Astrocyte of the cerebellum (primary cell): ENCODE results near the gene CTBS.

ENCODE experiments used
- DNase-seq: peaks from one replicate; pipeline ENCODE4 v3.0.0-alpha.2; 2011; ENCODE audit warnings: low read depth
- H3K4me3 ChIP-seq: 2 replicates; pipeline ENCODE4 v1.5.1; 2011; ENCODE audit warnings: mild to moderate bottlenecking, low read depth, low read length, moderate library complexity
- CTCF ChIP-seq: IDR thresholded peaks from 2 replicates; pipeline ENCODE4 v1.5.1; 2012; ENCODE audit warnings: low read length, low read depth, moderate library complexity, mild to moderate bottlenecking; ENCODE audit errors: missing control alignments
- in situ Hi-C: cut with HindIII; loops from 2 replicates; pipeline ENCODE4 v1.10.0; 2017; ENCODE audit warnings: low sequenced_read_pairs

CTBS gene

DNA sequence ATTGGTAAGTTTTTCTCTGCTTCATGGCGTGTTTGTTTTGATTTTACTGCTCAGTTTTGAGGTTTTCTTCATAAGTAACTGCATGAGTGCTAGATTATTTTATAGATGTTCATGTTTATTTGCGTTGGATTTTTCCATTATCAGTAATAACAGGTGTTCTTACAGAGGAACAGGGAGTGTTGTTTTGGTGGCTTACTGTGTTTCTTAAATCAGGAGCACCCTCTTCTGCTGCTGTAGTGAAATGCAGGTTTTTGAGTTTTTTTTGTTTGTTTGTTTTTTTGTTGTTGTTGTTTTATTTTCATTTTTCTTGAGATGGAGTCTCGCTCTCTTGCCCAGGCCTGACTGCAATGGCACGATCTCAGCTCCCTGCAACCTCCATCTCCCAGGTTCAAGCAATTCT lies 32.6 kb downstream of the CTBS start:
- in situ Hi-C loops: no loop called here
- no peak overlapping the region for H3K4me3 ChIP-seq
- no peak for DNase-seq
- no peak for TF ChIP-seq CTCF

DNA sequence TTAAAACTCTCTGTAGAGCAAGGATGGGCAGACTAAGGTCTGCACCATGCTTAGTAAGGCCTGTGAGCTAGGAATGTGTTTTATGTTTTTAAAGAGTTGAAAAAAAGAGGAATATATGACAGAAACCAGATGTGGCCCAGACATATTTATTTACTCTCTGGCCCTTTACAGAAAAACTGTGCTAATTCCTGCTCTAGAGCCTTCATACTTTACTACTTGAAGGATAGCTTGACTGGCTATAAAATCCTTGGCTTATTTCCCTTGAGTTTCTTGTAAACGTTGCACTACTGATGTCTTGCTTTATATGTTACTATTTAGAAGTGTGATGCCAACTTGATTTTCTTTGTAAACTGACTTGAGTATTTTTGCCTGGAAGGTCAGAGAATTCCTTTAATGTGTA lies 33.5 kb downstream of the CTBS start:
- in situ Hi-C loops: no loop called here
- no peak for DNase-seq

GRCh38 chr1:84539972-84540371 lies 34.3 kb downstream of the CTBS start:
- TF ChIP-seq CTCF: no peak
- in situ Hi-C loops: no loop called here
- no peak for DNase-seq
- H3K4me3 ChIP-seq: no peak overlapping the region

More for the DNA sequence above, 33.5 kb downstream of the CTBS start:
- no peak for TF ChIP-seq CTCF
- H3K4me3 ChIP-seq: no peak overlapping the region

DNA sequence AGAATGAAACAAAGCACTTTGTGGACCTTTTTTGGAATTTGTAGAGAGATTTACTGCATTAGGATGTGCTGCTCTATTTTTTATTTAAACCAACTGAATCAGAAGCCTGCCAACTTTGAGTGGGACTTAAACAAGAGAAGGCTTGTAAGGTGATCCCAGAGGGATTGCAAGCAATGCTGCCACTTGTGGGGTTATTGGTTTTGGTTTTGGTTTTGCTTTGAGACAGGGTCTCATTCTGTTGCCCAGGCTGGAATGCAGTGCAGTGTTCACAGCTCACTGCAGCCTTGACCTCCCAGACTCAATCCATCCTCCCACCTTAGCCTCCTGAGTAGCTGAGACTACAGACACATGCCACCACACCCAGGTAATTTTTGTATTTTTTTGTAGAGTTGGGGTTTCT lies 35.6 kb downstream of the CTBS start:
- no peak overlapping the region for H3K4me3 ChIP-seq
- no peak for TF ChIP-seq CTCF
- no peak for DNase-seq
- in situ Hi-C loops: no loop called here

DNA sequence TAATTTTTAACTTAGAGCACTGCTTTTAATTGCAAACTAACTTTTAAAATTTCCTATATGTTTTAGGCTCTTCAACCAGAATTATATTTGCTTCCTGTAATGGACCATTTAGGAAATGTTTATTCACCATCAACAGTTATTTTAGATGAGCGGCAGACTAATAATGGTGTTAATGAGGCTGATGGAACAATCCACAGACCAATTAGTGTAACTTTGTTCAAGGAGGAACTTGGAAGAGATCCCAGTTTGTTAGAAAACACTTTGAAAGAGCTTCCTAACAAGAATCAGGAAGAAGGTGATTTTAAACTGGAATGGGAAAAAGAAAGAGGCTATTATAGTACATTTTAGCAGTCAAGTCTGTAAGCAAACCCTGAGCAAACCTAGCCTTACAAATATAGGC lies 48.5 kb downstream of the CTBS start:
- DNase-seq: no peak
- TF ChIP-seq CTCF: no peak
- in situ Hi-C loops: no loop called here
- no peak overlapping the region for H3K4me3 ChIP-seq

- TF ChIP-seq CTCF: no peak
- in situ Hi-C loops: no loop called here
- no peak for DNase-seq
- no peak overlapping the region for H3K4me3 ChIP-seq
Measured at GRCh38 chr1:84524590-84524989, 49.6 kb downstream of the CTBS start.

DNA sequence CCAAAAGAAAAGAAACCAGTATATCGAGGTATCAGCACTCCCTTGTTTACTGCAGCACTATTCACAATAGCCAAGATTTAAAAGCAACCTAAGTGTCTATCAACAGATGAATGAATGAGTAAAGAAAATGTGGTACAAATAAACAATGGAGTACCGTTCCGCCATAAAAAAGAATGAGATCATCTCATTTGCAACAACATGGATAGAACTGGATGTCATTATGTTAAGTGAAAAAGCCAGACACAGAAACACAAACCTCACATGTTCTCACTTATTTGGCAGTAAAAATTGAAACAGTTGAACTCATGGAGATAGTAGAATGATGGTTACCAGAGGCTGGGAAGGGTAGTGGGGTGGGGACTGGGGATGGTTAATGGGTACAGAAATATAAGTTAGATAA lies 63.6 kb downstream of the CTBS start:
- no peak for TF ChIP-seq CTCF
- no peak overlapping the region for H3K4me3 ChIP-seq
- in situ Hi-C loops: no loop called here
- no peak for DNase-seq
